Psoas muscle (tissue), 8 donors: ENCODE results near the gene PEX13. TPM values are rescaled to one million over a fixed set of nuclear protein-coding genes. Genes with fewer than 3 reads are reported as not detected.

ENCODE experiments used
- ATAC-seq, 4 donors: fragments of 200-7000 bp; cut with Tn5 transposase; one replicate each; pipeline ENCODE4 v1.9.1; 2020; ENCODE audit warnings: moderate library complexity in 3 of 4, mild to moderate bottlenecking in 2 of 4
- DNase-seq, 2 donors: peaks; one replicate each; pipeline ENCODE4 v3.0.0-alpha.2; 2020
- H3K27ac ChIP-seq: fragments of 200-600 bp; one replicate; pipeline ENCODE4 v1.8.0; 2022
- H3K27me3 ChIP-seq, 3 donors: fragments of 200-600 bp in 1 of 3; one replicate each; pipeline versions ENCODE4 v1.6.1 to v1.8.0; 2013 to 2022; ENCODE audit warnings: low read length in 2 of 3, mild to moderate bottlenecking in 2 of 3, moderate library complexity in 1 of 3; ENCODE audit not compliant: insufficient read depth in 3 of 3
- H3K36me3 ChIP-seq, 2 donors: fragments of 200-600 bp in 1 of 2; one replicate each; pipeline versions ENCODE4 v1.6.1 to v1.8.0; 2013 to 2022; ENCODE audit warnings: low read depth in 1 of 2, mild to moderate bottlenecking in 1 of 2, moderate library complexity in 1 of 2; ENCODE audit not compliant: insufficient read depth in 1 of 2
- H3K4me1 ChIP-seq: fragments of 200-600 bp; one replicate; pipeline ENCODE4 v1.8.0; 2022
- H3K4me3 ChIP-seq: fragments of 200-600 bp; one replicate; pipeline ENCODE4 v1.8.0; 2022; ENCODE audit warnings: mild to moderate bottlenecking
- H3K9me3 ChIP-seq: fragments of 200-600 bp; one replicate; pipeline ENCODE4 v1.8.0; 2022
- WGBS, 3 donors: extraction: QIAGEN DNeasy Blood & Tissue Kit; methylation state at CpG; one replicate each; pipeline versions ENCODE4 v1.1.6 to v1.1.7; 2013; 5-methylcytosine and 5-hydroxymethylcytosine counted together
- intact Hi-C, 2 donors: fragments of 100-400 bp; cut with DNase I; formaldehyde crosslinking; loops; one replicate each; pipeline versions ENCODE4 v1.11.0 to v1.14.2; 2022
- polyA plus RNA-seq, 3 donors: library from polyadenylated mRNA; stranded (reverse); fragments of 200-250 nt; gene quantifications; one replicate each; pipeline ENCODE4 v1.2.3, GENCODE V29; 2013
- total RNA-seq, 4 donors: library from RNA; stranded (reverse); fragmentation: NEBNext Ultra II Directional in 2 of 4; extraction: Animal tissue kit (Norgen Biotek cat#: 25700) in 2 of 4; gene quantifications; one replicate each; pipeline versions ENCODE4 v1.2.1 to v1.2.4, GENCODE V29; 2021 to 2023
- TF ChIP-seq, protein P1 (sequence below): fragments of 200-600 bp; IDR thresholded peaks from one replicate; pipeline ENCODE4 v1.8.0; 2022; ENCODE audit warnings: antibody characterized with exemption
- donor health status: healthy with polysubstance abuse.
- donor health status: DM: no; HTN: no; CAD: no; lungs with moderate emphysema.
- donor health status: Bipolar disorder and iron deficiency.
- donor health status: healthy.
- donor health status: DM: yes; HTN: yes; CAD: no.
- donor health status: DM: no; HTN: no; CAD: no.
- donor health status: DM: no; HTN: no; CAD: no.
- donor health status: DM: yes; HTN: yes; CAD: no.

PEX13 gene
- total and polyA plus RNA-seq, 7 donors: 11.3 to 29.2 (median 21.7) TPM

- WGBS, 3 donors: 84 to 94% (median 85%) methylated on average over 3 of the region's 3 CpGs
- no peak overlapping the region for H3K27ac ChIP-seq
- no peak overlapping the region for H3K4me3 ChIP-seq
- no peak for DNase-seq
- no peak for ATAC-seq
- H3K9me3 ChIP-seq: no peaks in the 10 kb centered on the region
- H3K36me3 ChIP-seq: no peaks in the 10 kb centered on the region
- no peaks in the 10 kb centered on the region for H3K4me1 ChIP-seq
- intact Hi-C loops: no loop called here
- TF ChIP-seq, protein P1, sequence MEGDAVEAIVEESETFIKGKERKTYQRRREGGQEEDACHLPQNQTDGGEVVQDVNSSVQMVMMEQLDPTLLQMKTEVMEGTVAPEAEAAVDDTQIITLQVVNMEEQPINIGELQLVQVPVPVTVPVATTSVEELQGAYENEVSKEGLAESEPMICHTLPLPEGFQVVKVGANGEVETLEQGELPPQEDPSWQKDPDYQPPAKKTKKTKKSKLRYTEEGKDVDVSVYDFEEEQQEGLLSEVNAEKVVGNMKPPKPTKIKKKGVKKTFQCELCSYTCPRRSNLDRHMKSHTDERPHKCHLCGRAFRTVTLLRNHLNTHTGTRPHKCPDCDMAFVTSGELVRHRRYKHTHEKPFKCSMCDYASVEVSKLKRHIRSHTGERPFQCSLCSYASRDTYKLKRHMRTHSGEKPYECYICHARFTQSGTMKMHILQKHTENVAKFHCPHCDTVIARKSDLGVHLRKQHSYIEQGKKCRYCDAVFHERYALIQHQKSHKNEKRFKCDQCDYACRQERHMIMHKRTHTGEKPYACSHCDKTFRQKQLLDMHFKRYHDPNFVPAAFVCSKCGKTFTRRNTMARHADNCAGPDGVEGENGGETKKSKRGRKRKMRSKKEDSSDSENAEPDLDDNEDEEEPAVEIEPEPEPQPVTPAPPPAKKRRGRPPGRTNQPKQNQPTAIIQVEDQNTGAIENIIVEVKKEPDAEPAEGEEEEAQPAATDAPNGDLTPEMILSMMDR: no peak
- no peaks in the 10 kb centered on the region for H3K27me3 ChIP-seq
Observed at GRCh38 chr2:60976256-60976850, 41.2 kb upstream of the PEX13 start.

DNA sequence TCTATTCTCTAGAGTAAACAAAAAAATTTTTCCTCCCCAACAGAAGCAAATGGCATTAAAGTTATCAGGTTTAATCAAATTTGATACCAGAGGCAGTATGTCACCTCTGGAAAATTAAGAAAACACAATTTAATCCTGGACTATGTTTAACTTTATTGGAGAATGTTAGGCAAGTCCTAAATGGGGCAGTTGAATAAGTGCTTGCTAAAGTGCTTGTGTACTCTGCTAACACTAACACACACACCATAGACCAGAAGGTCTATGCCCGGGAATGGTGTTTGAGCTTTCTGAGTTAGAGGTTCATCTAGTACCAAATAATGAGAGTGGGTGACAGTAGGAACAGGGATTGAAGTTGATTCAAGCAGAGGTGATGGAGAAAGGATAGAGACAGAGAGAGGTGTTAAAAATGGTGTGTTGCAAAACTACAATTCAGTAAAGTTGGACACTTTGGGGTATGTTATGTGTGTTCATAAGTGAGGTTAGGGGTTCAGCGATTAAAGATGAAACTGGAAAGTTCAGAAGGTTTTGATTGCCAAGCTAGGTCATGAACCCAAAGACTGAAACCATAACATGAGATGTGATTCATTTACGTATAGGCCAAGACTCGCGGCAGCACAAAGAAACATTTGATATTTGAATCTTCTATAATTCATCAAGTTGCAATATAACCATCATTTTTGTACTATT, 40.5 kb upstream of the PEX13 start:
- H3K36me3 ChIP-seq: no peaks in the 10 kb centered on the region
- TF ChIP-seq, protein P1: no peak
- DNase-seq: no peak
- H3K27ac ChIP-seq: no peak overlapping the region
- H3K27me3 ChIP-seq: no peaks in the 10 kb centered on the region
- H3K4me3 ChIP-seq: no peak overlapping the region
- 72 to 75% (median 73%) methylated on average over 5 of the region's 5 CpGs for WGBS, 3 donors
- H3K9me3 ChIP-seq: no peaks in the 10 kb centered on the region
- intact Hi-C loops: no loop called here
- ATAC-seq: no peak
- no peaks in the 10 kb centered on the region for H3K4me1 ChIP-seq

DNA sequence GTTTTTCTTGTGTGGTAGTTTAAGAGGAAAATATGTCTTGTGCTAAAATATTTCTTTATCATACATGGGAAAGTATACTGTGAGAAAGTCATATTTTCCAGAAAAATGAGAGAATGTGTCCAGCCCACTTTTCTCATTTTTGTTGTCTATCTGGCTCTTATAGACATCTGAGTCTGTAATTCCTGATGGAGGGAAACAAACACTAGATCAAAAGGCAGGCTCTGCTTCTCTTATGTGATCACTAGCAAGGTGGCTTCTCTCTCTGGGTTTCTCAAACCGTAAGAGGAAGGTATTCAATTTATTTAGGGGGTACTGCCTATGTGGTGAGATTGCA, 40.0 kb upstream of the PEX13 start:
- intact Hi-C loops: no loop called here
- no peak for ATAC-seq
- WGBS, 3 donors: 87 to 88% (median 87%) methylated on average over 1 of the region's 1 CpG
- Histone ChIP-seq H3K27ac (no peak overlapping the region), H3K27me3 (no peaks in the 10 kb centered on the region), H3K36me3 (no peaks in the 10 kb centered on the region), H3K9me3 (no peaks in the 10 kb centered on the region), H3K4me1 (no peaks in the 10 kb centered on the region), H3K4me3 (no peak overlapping the region)
- TF ChIP-seq, protein P1: no peak
- no peak for DNase-seq

GRCh38 chr2:60979231-60979630, 38.3 kb upstream of the PEX13 start:
- H3K4me1 ChIP-seq: no peaks in the 10 kb centered on the region
- DNase-seq (no peak), ATAC-seq (no peak)
- no peak overlapping the region for H3K27ac ChIP-seq
- TF ChIP-seq, protein P1: no peak
- no peaks in the 10 kb centered on the region for H3K36me3 ChIP-seq
- no peak overlapping the region for H3K4me3 ChIP-seq
- H3K9me3 ChIP-seq: no peaks in the 10 kb centered on the region
- intact Hi-C loops: no loop called here
- 80 to 89% (median 87%) methylated on average over 4 of the region's 4 CpGs for WGBS, 3 donors
- H3K27me3 ChIP-seq: no peaks in the 10 kb centered on the region
